SK-N-SH treated with all-trans-retinoic acid at 6 μM for 48 hours (cell line): ENCODE measurements around the gene DCAF5.

Experiments used
- ATAC-seq: fragments of 200-7000 bp; cut with Tn5 transposase; 3 replicates; pipeline ENCODE4 v1.9.1; 2020; ENCODE audit warnings: mild to moderate bottlenecking, moderate library complexity
- ARNTL ChIP-seq: fragments of 450-650 bp; formaldehyde crosslinking; IDR thresholded peaks from 2 replicates; pipeline ENCODE4 v1.5.0; 2020; ENCODE audit warnings: low read depth, mild to moderate bottlenecking, moderate library complexity, borderline replicate concordance
- BACH2 ChIP-seq: fragments of 250-450 bp; sonication (Bioruptor Pico); IDR thresholded peaks from 2 replicates; pipeline ENCODE4 v1.9.0; 2021; ENCODE audit warnings: mild to moderate bottlenecking, borderline replicate concordance
- CREB5 ChIP-seq: fragments of 250-450 bp; sonication (Bioruptor Pico); IDR thresholded peaks from 2 replicates; pipeline ENCODE4 v1.5.1; 2020; ENCODE audit warnings: low read depth, mild to moderate bottlenecking, moderate library complexity
- CSRNP3 ChIP-seq: fragments of 250-450 bp; sonication (Bioruptor Pico); IDR thresholded peaks from 2 replicates; pipeline ENCODE4 v1.5.1; 2021; ENCODE audit warnings: mild to moderate bottlenecking, moderate library complexity
- GLIS3 ChIP-seq: fragments of 250-450 bp; sonication (Bioruptor Pico); IDR thresholded peaks from 2 replicates; pipeline ENCODE4 v1.5.0; 2020; ENCODE audit warnings: mild to moderate bottlenecking, moderate library complexity
- ISL1 ChIP-seq: fragments of 250-450 bp; sonication (Bioruptor Pico); IDR thresholded peaks from 2 replicates; pipeline ENCODE4 v2.1.2; 2022; ENCODE audit warnings: mild to moderate bottlenecking, moderate library complexity
- OSR1 ChIP-seq: fragments of 250-450 bp; sonication (Bioruptor Pico); IDR thresholded peaks from 2 replicates; pipeline ENCODE4 v1.8.0; 2022; ENCODE audit warnings: moderate library complexity, mild to moderate bottlenecking, inconsistent platforms
- PATZ1 ChIP-seq: fragments of 250-450 bp; sonication (Bioruptor Pico); IDR thresholded peaks from 2 replicates; pipeline ENCODE4 v1.8.0; 2020; ENCODE audit warnings: mild to moderate bottlenecking, moderate library complexity, borderline replicate concordance
- POU6F1 ChIP-seq: fragments of 250-450 bp; sonication (Bioruptor Pico); IDR thresholded peaks from 2 replicates; pipeline ENCODE4 v1.8.0; 2021; ENCODE audit warnings: low read depth, mild to moderate bottlenecking, moderate library complexity, borderline replicate concordance
- PPARA ChIP-seq: fragments of 250-450 bp; sonication (Bioruptor Pico); IDR thresholded peaks from 2 replicates; pipeline ENCODE4 v1.5.0; 2020; ENCODE audit warnings: mild to moderate bottlenecking, borderline replicate concordance
- RARB ChIP-seq: fragments of 250-450 bp; sonication (Bioruptor Pico); IDR thresholded peaks from 2 replicates; pipeline ENCODE4 v1.8.0; 2021; ENCODE audit warnings: mild to moderate bottlenecking, moderate library complexity
- SNAI2 ChIP-seq: fragments of 250-450 bp; sonication (Bioruptor Pico); IDR thresholded peaks from 2 replicates; pipeline ENCODE4 v1.5.0; 2020; ENCODE audit warnings: mild to moderate bottlenecking, moderate library complexity
- TOX ChIP-seq: fragments of 250-450 bp; sonication (Bioruptor Pico); IDR thresholded peaks from 2 replicates; pipeline ENCODE4 v1.8.0; 2021; ENCODE audit warnings: mild to moderate bottlenecking, moderate library complexity, borderline replicate concordance
- TSHZ2 ChIP-seq: fragments of 250-450 bp; sonication (Bioruptor Pico); IDR thresholded peaks from 2 replicates; pipeline ENCODE4 v1.5.0; 2020; ENCODE audit warnings: mild to moderate bottlenecking, moderate library complexity
- ZC3H10 ChIP-seq: fragments of 250-450 bp; sonication (Bioruptor Pico); IDR thresholded peaks from 2 replicates; pipeline ENCODE4 v1.5.1; 2021; ENCODE audit warnings: mild to moderate bottlenecking, moderate library complexity
- ZFP3 ChIP-seq: fragments of 250-450 bp; sonication (Bioruptor Pico); IDR thresholded peaks from 2 replicates; pipeline ENCODE4 v1.5.0; 2020; ENCODE audit warnings: mild to moderate bottlenecking, moderate library complexity
- ZNF70 ChIP-seq: fragments of 450-650 bp; formaldehyde crosslinking; IDR thresholded peaks from 2 replicates; pipeline ENCODE4 v1.5.0; 2020; ENCODE audit warnings: mild to moderate bottlenecking, moderate library complexity

Gene DCAF5

GRCh38 chr14:69017706-69018105 lies 135.2 kb downstream of the DCAF5 start (continued):
- TF ChIP-seq CSRNP3 (CRISPR knock-in tag) = no peak
- no peak for TF ChIP-seq TSHZ2 (CRISPR knock-in tag)
- TF ChIP-seq ZFP3 = no peak
- no peak for TF ChIP-seq TOX (CRISPR knock-in tag)
- TF ChIP-seq SNAI2 (CRISPR knock-in tag) = no peak
- TF ChIP-seq ARNTL (CRISPR knock-in tag) = no peak
- TF ChIP-seq ZNF70 (CRISPR knock-in tag) = no peak

- no peak for TF ChIP-seq ISL1 (CRISPR knock-in tag)
- no peak for TF ChIP-seq OSR1
- no peak for TF ChIP-seq GLIS3 (CRISPR knock-in tag)
Measured at GRCh38 chr14:69014829-69015259, 138.1 kb downstream of the DCAF5 start.

GRCh38 chr14:69013943-69014782 lies 138.8 kb downstream of the DCAF5 start:
- ATAC-seq = peak; percentile 70
- TF ChIP-seq POU6F1 (CRISPR knock-in tag) (no peak), CREB5 (CRISPR knock-in tag) (no peak), ZFP3 (no peak), PPARA (CRISPR knock-in tag) (no peak), TOX (CRISPR knock-in tag) (no peak), SNAI2 (CRISPR knock-in tag) (no peak)

More at GRCh38 chr14:69014829-69015259, 138.1 kb downstream of the DCAF5 start:
- no peak for ATAC-seq

- TF ChIP-seq CREB5 (CRISPR knock-in tag) (no peak), PATZ1 (CRISPR knock-in tag) (no peak), BACH2 (CRISPR knock-in tag) (no peak), CSRNP3 (CRISPR knock-in tag) (no peak), RARB (no peak), ZC3H10 (CRISPR knock-in tag) (no peak), TOX (CRISPR knock-in tag) (no peak), ISL1 (CRISPR knock-in tag) (no peak), ARNTL (CRISPR knock-in tag) (no peak), PPARA (CRISPR knock-in tag) (no peak), ZNF70 (CRISPR knock-in tag) (no peak)
- ATAC-seq = no peak
Measured at GRCh38 chr14:69012256-69012953, 140.5 kb downstream of the DCAF5 start.
